HG02973 (cell line): ENCODE measurements around the gene CASS4.
"Not testable (repeated sequence)": the region's sequence is repeated elsewhere in the genome, so short reads cannot be mapped to it uniquely, and the experiment has no call there.

ENCODE experiments used
- ATAC-seq: cut with Tn5 transposase; IDR thresholded peaks from one replicate; pipeline ENCODE4 v1.9.1; 2021; ENCODE audit warnings: moderate library complexity; ENCODE audit not compliant: unreplicated experiment

Gene CASS4

GRCh38 chr20:56391596-56392131 is 20.4 kb upstream of the CASS4 start:
- peak; percentile 25 for ATAC-seq

DNA sequence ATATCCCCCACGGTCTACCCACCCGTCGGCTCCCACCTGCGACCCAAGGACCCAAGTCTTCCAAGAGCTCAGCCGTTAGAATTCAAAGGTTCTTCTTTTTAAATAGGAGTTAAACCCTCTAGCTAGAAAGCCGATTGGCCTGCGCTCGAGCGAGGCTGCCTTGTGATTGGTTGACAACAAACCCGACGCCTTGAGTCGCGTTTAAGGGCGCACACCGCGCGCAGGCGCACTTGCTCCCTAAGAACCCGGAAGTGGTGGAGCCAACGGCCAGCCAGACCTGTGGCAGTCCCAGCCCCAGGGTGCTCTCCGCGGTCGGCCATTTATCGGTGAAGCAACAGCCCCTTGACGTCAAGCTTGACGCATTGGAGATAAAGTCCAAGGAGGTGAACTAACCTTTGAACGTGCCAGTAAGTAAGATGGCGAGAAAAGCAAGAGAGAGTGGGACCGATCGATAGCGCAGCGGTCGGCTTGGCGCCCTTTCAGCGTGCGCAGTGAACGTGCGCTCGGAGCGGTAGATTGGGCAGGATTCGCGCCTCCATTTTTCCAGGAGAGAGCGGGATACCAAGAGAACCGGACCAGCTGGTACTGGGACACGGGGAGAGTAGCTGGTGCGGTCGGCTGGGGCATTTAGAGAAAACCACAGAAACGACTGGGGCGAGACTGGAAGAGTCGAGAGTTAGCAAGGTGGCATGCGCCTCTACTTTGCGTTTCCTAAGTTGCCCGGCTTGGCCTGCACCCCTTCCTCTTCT is 19.8 kb upstream of the CASS4 start, which contains the start of the genes AURKA and CSTF1:
Gene AURKA, minus strand, starts transcription at position 84 of the 749 bp plus-strand sequence. CDS start 4,018 bp downstream, outside the sequence.
Gene CSTF1, plus strand, starts transcription at position 514 of the 749 bp plus-strand sequence. CDS start 2,908 bp downstream, outside the sequence.
- peak; percentile 93 for ATAC-seq

- ATAC-seq: no peak
Measured at GRCh38 chr20:56392881-56393482, 19.1 kb upstream of the CASS4 start.

- ATAC-seq: no peak
Measured at GRCh38 chr20:56393653-56394052, 18.4 kb upstream of the CASS4 start.

GRCh38 chr20:56395166-56395565 is 16.9 kb upstream of the CASS4 start:
- ATAC-seq: no peak

GRCh38 chr20:56400001-56400640 is 11.9 kb upstream of the CASS4 start:
- peak; percentile 68 for ATAC-seq

DNA sequence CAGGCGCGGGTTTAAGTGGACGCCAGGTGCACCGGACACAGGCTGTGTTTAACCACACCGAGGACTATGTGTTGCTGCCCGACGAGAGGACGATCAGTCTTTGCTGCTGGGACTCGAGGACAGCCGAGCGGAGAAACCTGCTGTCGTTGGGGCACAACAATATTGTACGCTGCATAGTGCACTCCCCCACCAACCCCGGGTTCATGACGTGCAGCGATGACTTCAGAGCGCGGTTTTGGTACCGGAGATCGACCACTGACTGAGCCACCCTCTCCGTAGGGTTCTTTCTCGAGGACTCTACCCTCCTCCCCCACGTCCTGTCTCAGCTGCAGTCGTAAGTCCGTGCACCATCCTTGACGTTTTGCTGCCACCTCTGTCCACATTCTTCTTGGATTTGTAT is 8.6 kb upstream of the CASS4 start:
- ATAC-seq: no peak

GRCh38 chr20:56405356-56405755 is 6.7 kb upstream of the CASS4 start:
- ATAC-seq: not testable (repeated sequence)

DNA sequence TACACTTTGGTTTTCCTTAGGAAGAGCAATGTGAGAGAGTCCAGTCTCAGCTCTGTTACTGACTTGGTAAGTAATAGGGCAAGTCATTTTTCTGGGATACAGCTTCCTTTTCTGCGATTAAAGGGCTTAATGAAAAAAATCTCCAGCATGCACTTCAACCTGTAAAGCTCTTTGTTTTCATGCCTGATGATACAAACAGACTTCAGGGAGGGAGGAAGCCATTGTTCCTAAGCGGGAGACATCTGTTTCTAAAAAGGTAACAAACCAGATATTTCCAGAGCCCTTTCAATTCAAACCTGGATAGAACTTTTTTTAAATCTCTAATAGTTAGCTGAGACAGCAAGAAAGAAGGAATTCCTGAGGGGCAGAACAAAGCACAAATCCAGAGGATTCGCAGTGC is 5.2 kb upstream of the CASS4 start:
- ATAC-seq: no peak

GRCh38 chr20:56409521-56409920 is 2.5 kb upstream of the CASS4 start:
- no peak for ATAC-seq

DNA sequence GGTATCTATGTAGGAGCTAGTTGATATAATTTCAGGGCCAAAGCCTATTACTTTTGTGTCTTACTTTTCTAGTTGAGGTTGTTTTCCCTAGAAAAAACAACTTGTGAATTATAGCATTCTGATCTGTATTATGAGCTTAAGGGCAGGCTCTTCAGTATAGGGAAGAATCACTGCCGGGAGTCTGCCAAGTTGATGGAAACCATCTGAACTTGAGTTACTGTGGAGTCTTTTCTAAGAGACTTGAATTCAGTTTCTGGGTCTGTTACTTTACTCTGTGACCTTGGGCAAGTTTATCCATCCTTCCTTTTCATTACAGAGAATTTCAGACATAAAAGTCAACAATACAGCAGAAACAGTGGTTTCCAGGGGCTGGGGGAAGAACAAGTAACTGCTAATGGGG is 2.1 kb upstream of the CASS4 start:
- no peak for ATAC-seq

GRCh38 chr20:56411287-56411686 is 773 bp upstream of the CASS4 start:
- ATAC-seq: not testable (repeated sequence)

- ATAC-seq: no peak
Measured at GRCh38 chr20:56412473-56412790, 372 bp downstream of the CASS4 start.

GRCh38 chr20:56412949-56413348 is 889 bp downstream of the CASS4 start:
- ATAC-seq: no peak

- ATAC-seq: no peak
Measured at GRCh38 chr20:56414842-56415765, 3.0 kb downstream of the CASS4 start.

- no peak for ATAC-seq
Measured at GRCh38 chr20:56417402-56417801, 5.3 kb downstream of the CASS4 start.

DNA sequence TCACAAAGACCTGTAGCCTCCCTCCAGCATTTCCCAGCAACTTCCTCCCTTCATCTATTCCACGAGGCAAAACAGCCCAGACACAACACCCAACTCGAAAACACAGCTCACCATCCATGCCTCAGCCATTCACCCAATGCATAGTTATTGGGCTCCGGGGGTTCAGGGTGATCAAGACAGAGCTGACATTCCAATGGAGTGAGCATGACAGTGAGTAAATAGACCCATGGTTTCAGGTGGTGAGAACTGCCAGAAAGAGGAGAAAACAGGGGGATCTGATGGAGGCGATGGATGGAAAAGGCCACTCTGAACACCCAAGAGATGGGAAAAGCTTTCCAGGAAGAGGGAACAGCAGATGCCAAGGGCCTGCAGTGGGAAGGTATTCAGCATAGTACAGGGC is 5.9 kb downstream of the CASS4 start:
- no peak for ATAC-seq

DNA sequence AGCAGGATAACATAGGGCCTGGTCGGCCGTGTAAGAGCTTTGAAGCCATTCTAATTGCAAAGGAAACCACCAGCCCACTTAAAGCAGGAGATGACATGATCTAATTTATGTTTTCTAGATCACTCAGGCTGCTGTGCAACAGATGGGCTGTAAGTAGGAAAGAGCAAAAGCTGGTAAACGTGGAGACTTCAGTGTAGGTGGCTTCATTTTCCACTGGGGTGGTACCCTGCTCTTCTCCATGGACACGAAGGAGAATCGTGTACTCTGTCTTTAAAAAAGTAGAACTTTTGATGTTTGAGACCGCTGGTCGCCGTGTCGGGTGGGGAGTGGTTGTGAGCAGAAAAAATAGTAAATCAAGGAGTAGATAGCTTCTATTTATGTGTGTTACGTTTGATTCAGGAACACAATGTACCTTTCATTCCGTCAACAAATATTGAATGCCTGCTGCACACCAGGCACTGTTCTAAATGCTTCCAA is 6.4 kb downstream of the CASS4 start:
- ATAC-seq: no peak

- ATAC-seq: no peak
Measured at GRCh38 chr20:56420028-56420427, 8.0 kb downstream of the CASS4 start.

DNA sequence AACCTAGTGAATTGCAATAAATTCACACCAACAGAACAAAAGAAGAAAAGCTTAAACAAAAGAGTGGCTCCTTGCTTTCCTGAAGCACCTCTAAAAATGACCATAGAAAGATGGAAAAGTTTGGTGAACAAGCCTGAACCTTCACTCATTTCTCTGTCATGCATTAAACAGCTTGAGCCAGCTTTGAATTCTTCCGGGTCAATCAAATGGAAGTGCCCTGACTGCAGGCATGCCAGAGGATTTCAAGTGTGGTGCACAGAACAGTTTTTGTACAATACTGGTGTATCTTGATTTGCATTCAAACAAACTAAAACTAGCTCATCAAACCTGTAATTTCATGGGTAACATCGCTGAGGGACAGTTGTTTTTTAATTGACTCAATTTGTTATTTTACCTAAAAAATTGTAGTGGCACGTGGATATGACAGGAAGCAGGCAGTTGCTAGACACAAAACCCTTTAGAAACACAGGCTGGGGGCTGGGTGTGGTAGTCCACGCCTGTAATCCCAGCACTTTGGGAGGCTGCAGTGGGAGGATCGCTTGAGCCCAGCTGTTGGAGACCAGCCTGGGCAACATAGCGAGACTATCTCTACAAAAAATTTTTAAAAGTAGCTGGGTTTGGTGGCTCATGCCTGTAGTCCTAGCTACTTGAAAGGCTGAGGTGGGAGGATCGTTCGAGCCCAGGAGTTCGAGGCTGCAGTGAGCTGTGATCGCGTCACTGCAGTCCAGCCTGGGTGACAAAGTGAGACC is 9.1 kb downstream of the CASS4 start:
- no peak for ATAC-seq
